Measurements from ENCODE around the gene C16orf86. TPM values are rescaled to one million over a fixed set of nuclear protein-coding genes. Genes with fewer than 3 reads are reported as not detected.

C16orf86 gene, protein sequence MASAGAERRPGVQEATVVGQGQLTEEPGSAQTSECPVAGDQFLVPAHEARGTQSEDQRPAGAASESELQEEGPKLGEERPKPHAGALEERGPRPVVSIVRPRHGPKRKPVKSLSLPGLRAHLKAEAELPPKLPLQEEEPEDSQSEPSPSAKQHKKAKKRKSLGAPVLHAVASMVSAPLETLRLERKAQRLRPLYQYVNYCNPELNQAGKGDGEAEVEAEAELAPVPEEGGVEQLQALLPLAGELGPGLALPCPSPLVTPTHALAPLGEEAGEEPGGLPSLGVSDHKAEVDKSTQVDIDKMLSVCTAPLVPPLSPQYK
- total RNA-seq, result 2.0 and 2.8 TPM in 2 replicates

DNA sequence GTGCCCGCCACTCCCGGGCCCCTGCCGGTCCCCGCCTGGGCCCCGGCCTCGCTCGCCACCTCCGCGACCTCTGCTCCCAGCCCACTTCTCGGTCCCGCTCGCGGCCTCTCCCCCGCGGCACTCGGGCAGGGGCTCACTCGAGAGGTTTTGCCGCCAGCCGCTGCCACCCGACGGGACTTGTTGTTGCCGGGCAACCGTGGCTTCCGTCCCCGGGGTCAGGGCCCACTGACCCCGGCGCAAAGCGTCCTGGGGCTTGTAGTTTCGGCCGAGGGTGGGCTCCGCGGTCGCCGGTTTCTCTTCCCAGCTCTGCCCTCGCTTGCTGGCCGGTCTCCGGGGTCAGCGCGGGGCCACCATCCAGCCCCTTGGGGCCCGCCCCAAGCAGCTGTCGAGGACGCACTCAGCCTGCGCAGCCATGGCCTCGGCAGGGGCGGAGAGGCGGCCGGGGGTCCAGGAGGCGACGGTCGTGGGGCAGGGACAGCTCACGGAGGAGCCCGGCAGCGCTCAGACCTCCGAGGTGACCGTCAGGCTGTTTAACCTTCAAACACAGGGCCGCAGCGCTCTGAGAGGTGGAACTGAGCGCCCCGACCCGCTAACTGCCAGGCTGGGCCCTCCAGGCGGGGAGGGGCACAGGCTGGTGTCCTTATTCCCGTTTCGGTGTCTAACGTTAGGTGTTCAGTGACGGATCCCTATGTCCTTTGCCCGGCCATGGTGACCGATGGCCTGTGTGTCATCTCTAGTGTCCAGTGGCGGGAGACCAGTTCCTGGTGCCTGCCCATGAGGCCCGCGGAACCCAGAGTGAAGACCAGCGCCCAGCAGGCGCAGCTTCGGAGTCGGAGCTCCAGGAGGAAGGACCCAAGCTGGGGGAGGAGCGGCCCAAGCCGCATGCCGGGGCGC, at the start of gene C16orf86, which contains the start of gene ENKD1:
Gene C16orf86, plus strand, starts transcription at position 256 of the 894 bp plus-strand sequence. Its CDS starts 157 bp downstream, at position 413.
Gene ENKD1, minus strand, starts transcription at position 192 of the 894 bp plus-strand sequence. CDS start 308 bp downstream, outside the sequence.

DNA sequence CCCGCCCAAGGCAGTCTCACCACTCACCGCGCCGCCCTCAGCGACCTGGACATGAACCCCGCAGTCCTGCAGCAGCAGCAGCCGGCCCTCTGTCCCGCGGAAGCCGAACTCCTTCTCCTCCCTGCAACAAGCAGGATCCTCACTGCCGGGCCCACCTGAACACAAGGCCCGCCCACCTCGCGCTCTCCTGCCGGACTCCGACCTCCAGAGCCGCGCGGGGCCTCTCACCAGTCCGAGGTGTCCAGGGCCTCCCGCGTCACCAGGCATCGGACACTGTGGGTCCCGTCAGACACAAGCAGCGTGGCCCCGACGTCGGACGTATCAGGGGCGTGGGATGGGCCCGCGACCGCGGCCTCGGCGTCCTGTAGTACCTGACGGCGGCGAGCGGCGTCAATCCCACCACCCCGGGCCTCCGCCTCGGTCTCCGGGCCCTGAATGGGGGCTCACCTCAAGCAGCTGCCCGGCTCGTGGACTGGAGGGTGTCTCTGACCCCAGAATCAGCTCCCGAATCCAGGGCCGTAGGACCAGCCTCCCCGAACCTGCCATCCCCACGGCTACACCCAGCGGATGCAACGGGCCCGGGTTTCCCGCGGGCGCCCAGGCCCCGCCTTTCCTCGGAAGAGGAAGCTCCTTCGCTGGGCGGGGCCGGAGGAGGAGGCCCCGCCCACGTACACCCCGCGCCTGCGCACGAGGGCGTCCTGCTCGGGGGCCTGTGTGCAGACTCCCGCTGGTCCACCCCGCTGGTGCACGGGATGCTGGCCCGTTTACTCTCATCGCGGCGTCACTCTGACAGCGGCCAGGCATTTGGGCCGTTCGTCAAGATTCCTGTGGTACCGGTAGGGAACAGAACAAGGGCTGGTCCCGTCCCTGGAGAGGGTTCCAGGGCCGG, 6.7 kb upstream of the C16orf86 start, which contains the start of gene ACD:
Gene ACD, minus strand, starts transcription at position 586 of the 889 bp plus-strand sequence. Its CDS starts 40 bp downstream, at position 546.

DNA sequence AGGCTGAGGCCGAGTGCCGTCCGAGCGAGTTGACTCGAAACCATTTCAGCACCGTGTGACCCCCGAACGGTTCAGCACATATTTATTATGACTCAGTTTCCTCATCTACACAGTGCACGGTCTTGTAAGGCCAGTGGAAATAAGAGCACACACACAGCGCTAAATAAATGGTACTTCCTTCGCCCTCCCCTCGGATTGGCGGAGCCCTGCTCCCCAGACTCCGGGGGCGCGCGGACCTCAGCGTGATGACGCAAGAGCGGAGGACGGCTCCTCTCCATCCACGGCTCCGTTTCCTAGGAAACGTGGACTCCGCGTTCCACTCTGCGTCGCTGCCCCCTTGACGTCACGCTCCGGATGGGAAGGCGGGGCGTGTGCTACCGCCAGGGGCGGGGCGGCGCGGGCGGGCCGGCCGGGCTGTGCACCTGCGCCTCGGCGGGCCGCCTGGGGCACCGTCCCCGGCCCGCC, 6.0 kb upstream of the C16orf86 start, which contains the start of gene PARD6A:
Gene PARD6A, plus strand, starts transcription at position 397 of the 465 bp plus-strand sequence. CDS start 79 bp downstream, outside the sequence.

Other genes starting within 250 kb of the C16orf86 start
- gene HSD11B2, start 235.7 kb upstream of the C16orf86 start, total RNA-seq, result 0.16 and 0.38 TPM in 2 replicates
- gene ATP6V0D1, start 185.7 kb upstream of the C16orf86 start, total RNA-seq, result 72.7 and 134 TPM in 2 replicates
- not detected in 2 replicates for gene AGRP, start 183.3 kb upstream of the C16orf86 start, total RNA-seq
- 45.2 and 144 TPM in 2 replicates for gene RIPOR1, start 138.0 kb upstream of the C16orf86 start, total RNA-seq
- gene CTCF, start 104.3 kb upstream of the C16orf86 start, total RNA-seq, result 20.1 and 28.3 TPM in 2 replicates
- gene CARMIL2, start 21.7 kb upstream of the C16orf86 start, total RNA-seq, result 0.25 and 0.49 TPM in 2 replicates
- 13.4 and 14.4 TPM in 2 replicates for gene ACD, start 6.6 kb upstream of the C16orf86 start, total RNA-seq
- 2.5 and 2.8 TPM in 2 replicates for gene PARD6A, start 5.9 kb upstream of the C16orf86 start, total RNA-seq
- 14.3 and 14.9 TPM in 2 replicates for gene ENKD1, start 64 bp upstream of the C16orf86 start, total RNA-seq
- gene GFOD2, start 52.5 kb downstream of the C16orf86 start, total RNA-seq, result 40.5 and 62.6 TPM in 2 replicates
- gene RANBP10, start 139.7 kb downstream of the C16orf86 start, total RNA-seq, result 4.2 and 11.8 TPM in 2 replicates
- 0.81 and 0.88 TPM in 2 replicates for gene TSNAXIP1, start 140.1 kb downstream of the C16orf86 start, total RNA-seq
- 26.6 and 43.9 TPM in 2 replicates for gene THAP11, start 175.5 kb downstream of the C16orf86 start, total RNA-seq
- gene NUTF2, start 180.1 kb downstream of the C16orf86 start, total RNA-seq, result 119 and 125 TPM in 2 replicates
- gene CENPT, start 180.9 kb downstream of the C16orf86 start, total RNA-seq, result 17.2 and 25.7 TPM in 2 replicates
- 57.0 and 92.5 TPM in 2 replicates for gene EDC4, start 206.2 kb downstream of the C16orf86 start, total RNA-seq
- 0.16 TPM in 1 of 2 replicates, not detected in the other for gene NRN1L, start 218.1 kb downstream of the C16orf86 start, total RNA-seq
- 12.5 and 35.7 TPM in 2 replicates for gene PSKH1, start 226.4 kb downstream of the C16orf86 start, total RNA-seq